Naive B cell (primary cell): ENCODE measurements around the gene SLC19A3. TPM values are rescaled to one million over a fixed set of nuclear protein-coding genes. Genes with fewer than 3 reads are reported as not detected.

Experiments
- ATAC-seq, 2 donors: fragments of 150-1000 bp; cut with Tn5 transposase; 2 replicates each; pipeline ENCODE4 v1.10.0; 2021; ENCODE audit warnings: low read depth in 2 of 2, mild to moderate bottlenecking in 2 of 2, moderate library complexity in 2 of 2
- DNase-seq: peaks from one replicate; pipeline ENCODE4 v3.0.0; 2022
- H3K27ac Mint-ChIP-seq, 6 donors: one replicate each; pipeline ENCODE4 v1.8.0; 2020 to 2022; ENCODE audit warnings: mild to moderate bottlenecking in 6 of 6, mixed read lengths in 6 of 6, moderate library complexity in 5 of 6, inconsistent platforms in 2 of 6
- H3K27me3 Mint-ChIP-seq, 3 donors: one replicate each; pipeline ENCODE4 v1.8.0; 2021 to 2022; ENCODE audit warnings: mixed read lengths in 3 of 3, mild to moderate bottlenecking in 1 of 3
- H3K36me3 Mint-ChIP-seq, 2 donors: one replicate each; pipeline ENCODE4 v1.8.0; 2020 to 2022; ENCODE audit warnings: mixed read lengths in 2 of 2, inconsistent platforms in 1 of 2, mild to moderate bottlenecking in 1 of 2
- H3K4me1 Mint-ChIP-seq, 3 donors: one replicate each; pipeline ENCODE4 v1.8.0; 2020 to 2022; ENCODE audit warnings: mixed read lengths in 3 of 3, inconsistent platforms in 1 of 3, mild to moderate bottlenecking in 1 of 3, moderate library complexity in 1 of 3
- H3K4me3 Mint-ChIP-seq, 8 donors: one replicate each; pipeline ENCODE4 v1.8.0; 2020 to 2022; ENCODE audit warnings: mild to moderate bottlenecking in 8 of 8, mixed read lengths in 8 of 8, moderate library complexity in 8 of 8, inconsistent platforms in 2 of 8
- H3K9me3 Mint-ChIP-seq, 7 donors: one replicate each; pipeline ENCODE4 v1.8.0; 2020 to 2022; ENCODE audit warnings: mixed read lengths in 7 of 7, mild to moderate bottlenecking in 5 of 7, inconsistent platforms in 2 of 7, moderate library complexity in 1 of 7
- polyA plus RNA-seq, 6 donors: library from polyadenylated mRNA; unstranded; fragments of 300-500 nt; fragmentation: Illumina TruSeq; gene quantifications; one replicate each; pipeline ENCODE4 v1.2.3, GENCODE V29; 2021; ENCODE audit warnings: low read depth in 6 of 6

Gene SLC19A3
- polyA plus RNA-seq, 6 donors from 2014 or later = not detected

DNA sequence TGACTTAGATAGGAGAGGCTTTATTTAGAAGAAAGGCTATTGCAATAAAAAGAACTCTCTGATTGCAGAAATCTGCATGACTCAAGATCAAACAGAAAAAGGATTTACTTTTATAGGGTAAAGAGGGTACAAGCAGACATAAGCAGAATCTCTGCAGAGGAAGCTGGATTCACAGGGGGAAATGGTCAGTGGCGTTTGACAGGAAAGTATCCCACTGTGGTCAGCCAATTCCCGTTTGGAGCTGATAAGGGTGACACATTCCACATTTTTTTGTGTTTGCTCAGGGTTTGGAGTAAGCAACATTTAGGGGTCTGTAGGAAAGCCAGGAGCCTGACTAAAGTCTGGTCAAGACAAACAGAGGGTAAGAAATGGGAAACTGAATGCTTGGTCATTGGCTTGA, 75.2 kb downstream of the SLC19A3 start:
- no peaks in the 10 kb centered on the region for H3K9me3 Mint-ChIP-seq
- peaks cover 0 to 18% (median 4%) of the 10 kb centered on the region in 3 donors for H3K27me3 Mint-ChIP-seq
- no peaks in the 10 kb centered on the region for H3K4me1 Mint-ChIP-seq
- DNase-seq (no peak), ATAC-seq (no peak)
- no peak overlapping the region for H3K4me3 Mint-ChIP-seq
- no peaks in the 10 kb centered on the region for H3K36me3 Mint-ChIP-seq
- H3K27ac Mint-ChIP-seq = no peak overlapping the region

- no peak overlapping the region for H3K27ac Mint-ChIP-seq
- no peaks in the 10 kb centered on the region for H3K9me3 Mint-ChIP-seq
- H3K4me1 Mint-ChIP-seq = no peaks in the 10 kb centered on the region
- no peaks in the 10 kb centered on the region for H3K36me3 Mint-ChIP-seq
- ATAC-seq (no peak), DNase-seq (no peak)
- no peak overlapping the region for H3K4me3 Mint-ChIP-seq
- H3K27me3 Mint-ChIP-seq = peaks cover 0 to 13% (median 7%) of the 10 kb centered on the region in 3 donors
Measured at GRCh38 chr2:227634201-227634600, 83.6 kb downstream of the SLC19A3 start.

Other genes starting within 250 kb of the SLC19A3 start
- gene AGFG1, start 245.9 kb downstream of the SLC19A3 start, polyA plus RNA-seq = 10 to 100 TPM; 17.9 to 38.5 (median 26.6) TPM
- not detected for gene SCYGR2, start 119.1 kb downstream of the SLC19A3 start, polyA plus RNA-seq
- gene SCYGR3, start 103.2 kb downstream of the SLC19A3 start, polyA plus RNA-seq = not detected
- gene SCYGR4, start 100.5 kb downstream of the SLC19A3 start, polyA plus RNA-seq = not detected
- not detected for gene SCYGR5, start 51.2 kb downstream of the SLC19A3 start, polyA plus RNA-seq
- gene SCYGR6, start 6.7 kb upstream of the SLC19A3 start, polyA plus RNA-seq = not detected
- gene SCYGR7, start 10.3 kb upstream of the SLC19A3 start, polyA plus RNA-seq = not detected
- not detected for gene SCYGR8, start 27.9 kb upstream of the SLC19A3 start, polyA plus RNA-seq
- gene CCL20, start 95.8 kb upstream of the SLC19A3 start, polyA plus RNA-seq = under 1 TPM in 1 of 6 donors, not detected in 5; 0.94 TPM
- not detected for gene DAW1, start 153.6 kb upstream of the SLC19A3 start, polyA plus RNA-seq